GM12801 (cell line): ENCODE results near the gene MFAP3L.

Source experiments
- CTCF ChIP-seq: IDR thresholded peaks from one replicate; pipeline ENCODE4 v1.5.1; 2011; ENCODE audit warnings: control low read depth; ENCODE audit not compliant: insufficient read length; ENCODE audit errors: extremely low read depth

Gene MFAP3L

GRCh38 chr4:169968999-169969398 is 57.2 kb downstream of the MFAP3L start:
- TF ChIP-seq CTCF = no peak

GRCh38 chr4:169963998-169964397 is 62.2 kb downstream of the MFAP3L start:
- TF ChIP-seq CTCF = no peak

GRCh38 chr4:169959254-169959653 is 66.9 kb downstream of the MFAP3L start:
- TF ChIP-seq CTCF = no peak

- no peak for TF ChIP-seq CTCF
Observed at GRCh38 chr4:169958629-169959028, 67.6 kb downstream of the MFAP3L start.

GRCh38 chr4:169957785-169958184 is 68.4 kb downstream of the MFAP3L start:
- TF ChIP-seq CTCF = no peak

GRCh38 chr4:169956091-169956843 is 69.9 kb downstream of the MFAP3L start:
- no peak for TF ChIP-seq CTCF

GRCh38 chr4:169955521-169955920 is 70.7 kb downstream of the MFAP3L start:
- TF ChIP-seq CTCF = no peak
